C4-2B (cell line): ENCODE data around the gene MYH16.

Experiments used
- ZFX ChIP-seq: fragments of 450-650 bp; IDR thresholded peaks from 2 replicates; pipeline ENCODE4 v1.6.1; 2017
- TF ChIP-seq, protein P1 (sequence below): fragments of 450-650 bp; conservative IDR thresholded peaks from 2 replicates; pipeline ENCODE4 v1.5.1; 2017; ENCODE audit warnings: mild to moderate bottlenecking

DNA sequence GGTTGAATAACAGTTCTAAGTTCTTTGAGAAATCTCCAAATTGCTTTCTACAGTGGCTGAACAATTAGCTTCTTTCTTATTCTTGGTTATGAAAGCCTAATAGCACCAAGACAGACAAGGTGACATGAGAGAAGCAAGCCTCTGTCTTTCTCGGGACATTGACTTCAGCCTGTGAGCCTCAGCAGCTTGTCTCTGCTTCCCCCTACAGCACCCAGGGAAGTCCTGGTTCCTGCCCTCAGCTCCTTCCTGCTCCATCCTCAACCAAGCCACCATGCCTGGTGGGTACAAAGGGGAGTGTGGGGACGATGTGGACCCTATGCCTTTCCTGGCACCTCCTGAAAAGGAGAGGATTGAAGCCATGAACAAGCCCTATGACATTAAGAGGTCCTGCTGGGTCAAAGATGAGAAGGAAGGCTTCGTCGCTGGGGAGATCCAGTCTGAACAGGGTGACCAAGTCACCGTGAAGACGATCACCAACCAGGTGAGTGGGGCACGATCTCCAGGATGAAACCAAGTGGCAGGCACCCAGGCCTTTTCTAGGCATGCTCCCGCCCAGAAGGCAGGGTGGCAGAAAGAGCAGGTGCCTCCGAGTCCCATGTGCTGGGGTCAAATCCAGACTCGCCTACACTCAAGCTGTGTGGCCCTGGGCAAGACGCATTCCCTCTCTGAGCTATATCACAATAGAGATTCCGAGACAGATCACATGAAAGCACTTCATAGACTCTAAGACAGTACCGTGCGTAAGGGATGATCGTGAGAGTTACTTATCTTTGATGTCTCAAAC is 33.9 kb upstream of the MYH16 start:
- TF ChIP-seq, protein P1, sequence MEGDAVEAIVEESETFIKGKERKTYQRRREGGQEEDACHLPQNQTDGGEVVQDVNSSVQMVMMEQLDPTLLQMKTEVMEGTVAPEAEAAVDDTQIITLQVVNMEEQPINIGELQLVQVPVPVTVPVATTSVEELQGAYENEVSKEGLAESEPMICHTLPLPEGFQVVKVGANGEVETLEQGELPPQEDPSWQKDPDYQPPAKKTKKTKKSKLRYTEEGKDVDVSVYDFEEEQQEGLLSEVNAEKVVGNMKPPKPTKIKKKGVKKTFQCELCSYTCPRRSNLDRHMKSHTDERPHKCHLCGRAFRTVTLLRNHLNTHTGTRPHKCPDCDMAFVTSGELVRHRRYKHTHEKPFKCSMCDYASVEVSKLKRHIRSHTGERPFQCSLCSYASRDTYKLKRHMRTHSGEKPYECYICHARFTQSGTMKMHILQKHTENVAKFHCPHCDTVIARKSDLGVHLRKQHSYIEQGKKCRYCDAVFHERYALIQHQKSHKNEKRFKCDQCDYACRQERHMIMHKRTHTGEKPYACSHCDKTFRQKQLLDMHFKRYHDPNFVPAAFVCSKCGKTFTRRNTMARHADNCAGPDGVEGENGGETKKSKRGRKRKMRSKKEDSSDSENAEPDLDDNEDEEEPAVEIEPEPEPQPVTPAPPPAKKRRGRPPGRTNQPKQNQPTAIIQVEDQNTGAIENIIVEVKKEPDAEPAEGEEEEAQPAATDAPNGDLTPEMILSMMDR, result no peak
- TF ChIP-seq ZFX, result no peak
